ENCODE data around the gene SMARCA2.
"Not testable (repeated sequence)": the region's sequence is repeated elsewhere in the genome, so short reads cannot be mapped to it uniquely, and the experiment has no call there.

SMARCA2 gene

GRCh38 chr9:2132484-2133082 lies 117.4 kb downstream of the SMARCA2 start:
- Histone ChIP-seq H3K36me3 (ENCODE audit: control insufficient read depth, low read depth, low read length) (no peaks in the 10 kb centered on the region), H3K27ac (ENCODE audit: low read length) (no peak overlapping the region), H3K4me3 (ENCODE audit: low read length) (no peak overlapping the region), H3K27me3 (ENCODE audit: control insufficient read depth, insufficient read depth, low read length) (no peaks in the 10 kb centered on the region), H3K4me1 (ENCODE audit: control insufficient read depth, low read depth, low read length) (peaks cover 3% of the 10 kb centered on the region), H3K9ac (ENCODE audit: low read length) (no peak overlapping the region), H3K9me3 (ENCODE audit: control insufficient read depth, low read depth, low read length) (no peaks in the 10 kb centered on the region)

- Histone ChIP-seq H3K27ac (ENCODE audit: low read length) (no peak overlapping the region), H3K9me3 (ENCODE audit: control insufficient read depth, low read depth, low read length) (no peaks in the 10 kb centered on the region), H3K4me3 (ENCODE audit: low read length) (no peak overlapping the region), H3K36me3 (ENCODE audit: control insufficient read depth, low read depth, low read length) (no peaks in the 10 kb centered on the region), H3K27me3 (ENCODE audit: control insufficient read depth, insufficient read depth, low read length) (no peaks in the 10 kb centered on the region), H3K9ac (ENCODE audit: low read length) (no peak overlapping the region), H3K4me1 (ENCODE audit: control insufficient read depth, low read depth, low read length) (peaks cover 3% of the 10 kb centered on the region)
Observed at GRCh38 chr9:2134391-2134790, 119.2 kb downstream of the SMARCA2 start.

DNA sequence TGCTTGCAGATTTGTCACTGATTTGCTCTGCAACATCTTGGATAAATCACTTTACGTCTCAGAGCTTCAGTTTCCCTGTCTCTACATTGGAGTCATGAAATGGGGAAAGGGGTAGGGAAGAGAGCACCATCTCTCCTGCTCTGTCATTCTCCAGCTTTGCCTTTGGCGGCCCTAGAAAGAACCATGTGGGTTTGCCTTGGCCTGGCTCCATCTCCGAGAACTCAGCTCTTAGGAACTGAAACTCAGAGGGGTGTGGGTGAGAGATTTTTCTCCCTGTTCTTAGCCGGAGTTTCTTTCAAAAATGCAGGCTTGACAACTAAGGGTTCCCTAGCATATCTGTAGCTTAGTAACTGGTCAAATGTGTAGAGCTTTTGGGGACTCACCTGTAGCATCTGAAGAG lies 123.5 kb downstream of the SMARCA2 start:
- H3K4me1 ChIP-seq (ENCODE audit: control insufficient read depth, low read depth, low read length) = peaks cover 3% of the 10 kb centered on the region
- H3K27me3 ChIP-seq (ENCODE audit: control insufficient read depth, insufficient read depth, low read length) = no peaks in the 10 kb centered on the region
- no peak overlapping the region for H3K27ac ChIP-seq (ENCODE audit: low read length)
- H3K4me3 ChIP-seq (ENCODE audit: low read length) = no peak overlapping the region
- H3K36me3 ChIP-seq (ENCODE audit: control insufficient read depth, low read depth, low read length) = no peaks in the 10 kb centered on the region
- no peaks in the 10 kb centered on the region for H3K9me3 ChIP-seq (ENCODE audit: control insufficient read depth, low read depth, low read length)
- no peak overlapping the region for H3K9ac ChIP-seq (ENCODE audit: low read length)

GRCh38 chr9:2140600-2141223 lies 125.6 kb downstream of the SMARCA2 start:
- no peaks in the 10 kb centered on the region for H3K27me3 ChIP-seq (ENCODE audit: control insufficient read depth, insufficient read depth, low read length)
- no peak overlapping the region for H3K27ac ChIP-seq (ENCODE audit: low read length)
- H3K9ac ChIP-seq (ENCODE audit: low read length) = no peak overlapping the region
- no peaks in the 10 kb centered on the region for H3K9me3 ChIP-seq (ENCODE audit: control insufficient read depth, low read depth, low read length)
- no peak overlapping the region for H3K4me3 ChIP-seq (ENCODE audit: low read length)
- no peaks in the 10 kb centered on the region for H3K36me3 ChIP-seq (ENCODE audit: control insufficient read depth, low read depth, low read length)
- H3K4me1 ChIP-seq (ENCODE audit: control insufficient read depth, low read depth, low read length) = no peaks in the 10 kb centered on the region

DNA sequence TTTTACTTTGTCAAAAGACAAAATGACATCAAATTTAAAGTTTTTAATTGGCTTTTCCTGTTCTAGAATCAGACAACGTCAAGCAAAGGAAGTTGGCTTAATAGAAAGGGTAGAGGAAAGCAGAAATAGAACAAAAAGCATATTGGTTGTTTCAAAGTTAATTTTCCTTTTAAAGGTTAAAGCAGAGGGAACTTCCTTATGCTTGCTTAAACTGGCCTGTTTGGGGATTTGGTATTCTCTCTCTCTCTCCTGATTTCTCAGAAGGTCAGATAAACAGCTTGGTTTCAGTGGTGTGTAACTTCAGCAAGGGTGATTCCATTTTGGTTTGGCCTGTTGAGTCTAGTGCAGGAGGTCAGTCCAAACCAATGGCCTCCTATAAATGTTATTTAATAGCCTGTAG lies 127.1 kb downstream of the SMARCA2 start:
- no peaks in the 10 kb centered on the region for H3K36me3 ChIP-seq (ENCODE audit: control insufficient read depth, low read depth, low read length)
- no peaks in the 10 kb centered on the region for H3K9me3 ChIP-seq (ENCODE audit: control insufficient read depth, low read depth, low read length)
- H3K9ac ChIP-seq (ENCODE audit: low read length) = no peak overlapping the region
- H3K27ac ChIP-seq (ENCODE audit: low read length) = no peak overlapping the region
- no peaks in the 10 kb centered on the region for H3K4me1 ChIP-seq (ENCODE audit: control insufficient read depth, low read depth, low read length)
- no peak overlapping the region for H3K4me3 ChIP-seq (ENCODE audit: low read length)
- H3K27me3 ChIP-seq (ENCODE audit: control insufficient read depth, insufficient read depth, low read length) = no peaks in the 10 kb centered on the region

DNA sequence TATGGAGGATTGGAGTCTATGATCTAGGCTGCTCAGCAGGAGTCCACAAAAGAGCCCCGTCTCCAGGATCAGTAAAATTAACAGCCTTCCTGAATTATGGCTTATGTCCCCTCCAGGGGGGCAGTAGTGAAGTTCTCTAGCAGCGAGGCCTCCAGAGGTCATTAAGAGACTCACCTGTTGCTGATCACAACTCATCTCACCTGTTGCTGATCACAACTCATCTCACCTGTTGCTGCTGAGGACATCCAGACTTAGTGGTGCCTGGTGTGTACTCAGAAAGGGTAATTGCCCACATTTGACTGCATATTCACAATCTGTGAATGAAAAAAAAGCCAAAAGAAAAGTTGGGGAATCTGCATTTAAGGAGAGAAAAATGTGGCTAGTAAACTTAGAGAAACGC lies 129.5 kb downstream of the SMARCA2 start:
- H3K4me3 ChIP-seq (ENCODE audit: low read length) = no peak overlapping the region
- no peak overlapping the region for H3K27ac ChIP-seq (ENCODE audit: low read length)
- H3K36me3 ChIP-seq (ENCODE audit: control insufficient read depth, low read depth, low read length) = no peaks in the 10 kb centered on the region
- no peaks in the 10 kb centered on the region for H3K27me3 ChIP-seq (ENCODE audit: control insufficient read depth, insufficient read depth, low read length)
- no peak overlapping the region for H3K9ac ChIP-seq (ENCODE audit: low read length)
- no peaks in the 10 kb centered on the region for H3K9me3 ChIP-seq (ENCODE audit: control insufficient read depth, low read depth, low read length)
- no peaks in the 10 kb centered on the region for H3K4me1 ChIP-seq (ENCODE audit: control insufficient read depth, low read depth, low read length)

DNA sequence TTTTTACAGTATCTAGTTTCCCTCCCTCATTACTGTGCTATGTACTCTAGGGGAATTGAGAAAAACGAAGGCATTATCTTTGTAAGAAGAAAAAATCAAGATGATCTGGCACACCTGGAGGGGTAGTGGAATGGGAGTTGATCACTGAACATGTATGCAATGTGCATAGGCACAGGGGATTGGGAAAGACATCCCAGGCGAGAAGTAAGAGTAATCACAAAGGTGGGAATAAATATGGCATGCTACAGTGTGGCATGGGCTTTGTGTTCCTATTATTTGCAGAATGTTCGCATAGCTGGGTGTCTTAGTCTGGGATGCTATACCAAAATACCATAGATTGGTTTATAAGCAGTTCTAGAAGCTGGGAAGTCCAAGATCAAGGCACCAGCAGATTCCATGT lies 130.6 kb downstream of the SMARCA2 start:
- no peaks in the 10 kb centered on the region for H3K4me1 ChIP-seq (ENCODE audit: control insufficient read depth, low read depth, low read length)
- no peak overlapping the region for H3K4me3 ChIP-seq (ENCODE audit: low read length)
- no peaks in the 10 kb centered on the region for H3K36me3 ChIP-seq (ENCODE audit: control insufficient read depth, low read depth, low read length)
- no peak overlapping the region for H3K27ac ChIP-seq (ENCODE audit: low read length)
- no peak overlapping the region for H3K9ac ChIP-seq (ENCODE audit: low read length)
- no peaks in the 10 kb centered on the region for H3K9me3 ChIP-seq (ENCODE audit: control insufficient read depth, low read depth, low read length)
- no peaks in the 10 kb centered on the region for H3K27me3 ChIP-seq (ENCODE audit: control insufficient read depth, insufficient read depth, low read length)

DNA sequence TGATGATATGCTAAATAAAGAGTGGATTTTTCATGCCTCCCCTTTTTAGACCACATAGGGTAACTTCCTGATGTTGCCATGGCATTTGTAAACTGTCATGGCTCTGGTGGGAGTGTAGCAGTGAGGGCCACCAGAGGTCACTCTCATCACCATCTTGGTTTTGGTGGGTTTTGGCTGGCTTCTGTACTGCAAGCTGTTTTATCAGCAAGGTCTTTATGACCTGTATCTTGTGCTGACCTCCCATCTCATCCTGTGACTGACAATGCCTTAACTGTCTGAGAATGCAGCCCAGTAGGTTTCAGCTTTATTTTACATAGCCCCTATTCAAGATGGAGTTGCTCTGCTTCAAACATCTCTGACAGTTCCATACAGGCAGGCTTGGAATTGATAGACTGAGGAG lies 131.6 kb downstream of the SMARCA2 start:
- H3K4me3 ChIP-seq (ENCODE audit: low read length); H3K9me3 ChIP-seq (ENCODE audit: control insufficient read depth, low read depth, low read length); H3K27ac ChIP-seq (ENCODE audit: low read length); H3K36me3 ChIP-seq (ENCODE audit: control insufficient read depth, low read depth, low read length); H3K9ac ChIP-seq (ENCODE audit: low read length); H3K4me1 ChIP-seq (ENCODE audit: control insufficient read depth, low read depth, low read length); H3K27me3 ChIP-seq (ENCODE audit: control insufficient read depth, insufficient read depth, low read length): not testable (repeated sequence)

- no peaks in the 10 kb centered on the region for H3K27me3 ChIP-seq (ENCODE audit: control insufficient read depth, insufficient read depth, low read length)
- no peak overlapping the region for H3K4me3 ChIP-seq (ENCODE audit: low read length)
- H3K4me1 ChIP-seq (ENCODE audit: control insufficient read depth, low read depth, low read length) = no peaks in the 10 kb centered on the region
- no peak overlapping the region for H3K27ac ChIP-seq (ENCODE audit: low read length)
- no peak overlapping the region for H3K9ac ChIP-seq (ENCODE audit: low read length)
- no peaks in the 10 kb centered on the region for H3K36me3 ChIP-seq (ENCODE audit: control insufficient read depth, low read depth, low read length)
- no peaks in the 10 kb centered on the region for H3K9me3 ChIP-seq (ENCODE audit: control insufficient read depth, low read depth, low read length)
Observed at GRCh38 chr9:2150338-2150737, 135.2 kb downstream of the SMARCA2 start.

DNA sequence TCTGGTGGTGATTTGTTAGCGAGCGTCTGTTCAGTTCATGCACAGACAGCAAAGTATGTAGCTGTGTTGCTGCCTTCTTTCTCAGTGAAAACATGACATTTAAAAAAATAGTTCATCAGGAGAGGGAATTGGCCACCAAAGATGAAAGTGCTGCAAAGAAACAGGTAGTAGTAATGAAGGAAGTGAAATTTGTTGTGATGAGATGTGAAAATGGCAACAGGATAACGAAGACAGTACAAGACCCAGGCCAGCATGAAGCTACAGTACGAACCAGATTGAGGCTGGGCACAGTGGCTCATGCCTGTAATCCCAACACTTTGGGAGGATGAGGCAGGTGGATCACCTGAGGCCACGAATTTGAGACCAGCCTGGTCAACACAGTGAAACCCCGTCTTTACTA lies 136.0 kb downstream of the SMARCA2 start:
- Histone ChIP-seq H3K4me1 (ENCODE audit: control insufficient read depth, low read depth, low read length) (no peaks in the 10 kb centered on the region), H3K4me3 (ENCODE audit: low read length) (no peak overlapping the region), H3K9ac (ENCODE audit: low read length) (no peak overlapping the region), H3K27ac (ENCODE audit: low read length) (no peak overlapping the region), H3K36me3 (ENCODE audit: control insufficient read depth, low read depth, low read length) (no peaks in the 10 kb centered on the region), H3K27me3 (ENCODE audit: control insufficient read depth, insufficient read depth, low read length) (no peaks in the 10 kb centered on the region), H3K9me3 (ENCODE audit: control insufficient read depth, low read depth, low read length) (no peaks in the 10 kb centered on the region)

- no peaks in the 10 kb centered on the region for H3K36me3 ChIP-seq (ENCODE audit: control insufficient read depth, low read depth, low read length)
- H3K4me3 ChIP-seq (ENCODE audit: low read length) = no peak overlapping the region
- H3K27ac ChIP-seq (ENCODE audit: low read length) = no peak overlapping the region
- peaks cover 12% of the 10 kb centered on the region for H3K4me1 ChIP-seq (ENCODE audit: control insufficient read depth, low read depth, low read length)
- H3K27me3 ChIP-seq (ENCODE audit: control insufficient read depth, insufficient read depth, low read length) = no peaks in the 10 kb centered on the region
- no peak overlapping the region for H3K9ac ChIP-seq (ENCODE audit: low read length)
- no peaks in the 10 kb centered on the region for H3K9me3 ChIP-seq (ENCODE audit: control insufficient read depth, low read depth, low read length)
Observed at GRCh38 chr9:2152966-2153629, 138.0 kb downstream of the SMARCA2 start.
